HG03280 (cell line): ENCODE results near the gene MPPED1.

ENCODE experiments used
- ATAC-seq: cut with Tn5 transposase; IDR thresholded peaks from one replicate; pipeline ENCODE4 v1.9.1; 2021; ENCODE audit warnings: mild to moderate bottlenecking, moderate library complexity; ENCODE audit not compliant: unreplicated experiment

The MPPED1 gene

DNA sequence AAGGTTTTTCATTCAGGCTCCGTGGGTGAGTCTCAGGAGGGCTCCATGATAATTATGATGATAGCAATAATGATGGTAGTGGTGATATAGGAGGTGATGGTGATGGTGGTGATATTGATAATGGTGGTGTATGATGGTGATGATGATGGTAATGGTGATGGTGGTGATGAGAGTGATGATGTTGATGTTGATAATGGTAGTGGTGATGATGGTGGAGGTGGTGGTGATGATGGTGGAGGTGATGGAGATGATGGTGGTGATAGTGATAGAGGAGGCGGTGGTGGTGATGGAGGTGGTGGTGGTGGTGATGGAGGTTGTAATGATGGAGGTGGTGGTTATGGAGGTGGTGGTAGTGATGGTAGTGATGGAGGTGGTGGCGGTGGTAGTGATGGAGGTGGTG is 79.4 kb downstream of the MPPED1 start:
- ATAC-seq, result no peak

DNA sequence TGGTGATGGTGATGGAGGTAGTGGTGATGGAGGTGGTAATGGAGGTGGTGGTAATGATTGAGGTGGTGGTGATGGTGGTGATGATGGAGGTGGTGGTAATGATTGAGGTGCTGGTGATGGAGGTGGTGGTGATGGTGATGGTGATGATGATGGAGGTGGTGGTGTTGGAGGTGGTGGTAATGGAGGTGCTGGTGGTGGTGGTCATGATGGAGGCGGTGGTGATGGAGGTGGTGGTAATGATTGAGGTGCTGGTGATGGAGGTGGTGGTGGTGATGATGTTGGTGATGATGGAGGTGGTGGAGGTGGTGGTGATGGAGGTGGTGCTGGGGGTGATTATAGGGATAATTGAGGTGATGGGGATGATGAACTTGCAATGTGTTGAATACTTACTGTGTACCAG is 79.9 kb downstream of the MPPED1 start:
- no peak for ATAC-seq

DNA sequence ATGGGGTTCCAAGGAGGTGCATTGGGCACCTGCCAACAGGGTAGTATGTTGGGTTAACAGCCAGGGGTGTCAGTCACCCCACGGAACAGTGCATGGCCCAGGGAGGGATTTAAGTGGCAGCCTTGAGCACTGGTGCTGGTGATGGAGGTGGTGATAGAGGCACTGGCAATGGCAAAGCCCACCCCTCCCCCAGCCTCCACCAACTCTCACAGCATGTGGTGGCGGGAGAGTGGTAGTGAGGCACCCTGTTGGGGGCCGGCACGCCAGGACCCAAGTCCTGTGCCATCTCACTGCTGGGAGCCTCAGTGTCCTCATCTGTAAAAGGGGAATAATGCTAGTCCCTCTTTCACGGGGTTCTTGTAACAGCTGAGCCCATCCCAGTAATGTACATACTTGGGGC is 81.5 kb downstream of the MPPED1 start:
- ATAC-seq, result no peak

DNA sequence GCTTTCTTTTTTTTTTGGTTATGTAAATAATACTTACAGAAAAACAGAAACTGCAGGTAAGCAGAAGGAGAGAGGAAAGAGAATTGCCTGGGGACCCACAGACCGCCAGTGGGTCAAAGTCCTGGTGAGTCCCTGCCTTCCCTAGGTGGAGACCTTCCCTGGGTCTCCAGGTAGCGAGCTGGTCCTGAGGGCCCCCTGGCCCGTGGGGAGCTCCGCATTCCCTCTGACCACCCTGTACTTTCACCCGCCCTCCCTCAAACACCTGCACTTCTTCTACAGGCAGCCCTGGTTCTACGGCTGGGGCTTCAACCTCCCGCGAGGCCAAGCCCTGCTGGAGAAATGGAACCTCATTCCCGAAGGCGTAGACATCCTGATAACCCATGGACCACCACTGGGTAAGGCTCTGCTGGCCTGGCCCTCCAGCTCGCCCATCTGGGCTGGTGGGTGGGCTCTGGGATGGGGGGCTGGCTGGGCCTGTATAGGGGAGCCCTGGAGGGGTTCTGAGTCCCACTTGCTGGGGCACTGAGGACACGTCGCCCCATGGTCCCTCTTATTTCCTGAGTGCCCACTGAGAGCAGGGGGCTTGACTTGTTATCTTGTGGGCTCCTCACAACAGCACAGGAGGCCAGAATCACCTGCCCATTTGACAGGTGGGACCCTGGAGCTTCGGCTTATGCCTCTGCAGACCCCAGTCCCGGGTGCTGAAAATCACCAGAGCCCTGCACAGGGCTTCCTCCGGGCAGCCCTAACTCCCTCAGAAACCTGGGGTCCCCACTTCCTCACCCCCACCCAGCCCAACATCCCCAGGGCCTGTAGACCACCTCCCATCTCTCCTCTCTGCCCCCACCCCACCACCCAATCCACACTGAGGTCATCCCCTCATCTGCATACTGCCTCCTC is 86.4 kb downstream of the MPPED1 start:
- no peak for ATAC-seq

DNA sequence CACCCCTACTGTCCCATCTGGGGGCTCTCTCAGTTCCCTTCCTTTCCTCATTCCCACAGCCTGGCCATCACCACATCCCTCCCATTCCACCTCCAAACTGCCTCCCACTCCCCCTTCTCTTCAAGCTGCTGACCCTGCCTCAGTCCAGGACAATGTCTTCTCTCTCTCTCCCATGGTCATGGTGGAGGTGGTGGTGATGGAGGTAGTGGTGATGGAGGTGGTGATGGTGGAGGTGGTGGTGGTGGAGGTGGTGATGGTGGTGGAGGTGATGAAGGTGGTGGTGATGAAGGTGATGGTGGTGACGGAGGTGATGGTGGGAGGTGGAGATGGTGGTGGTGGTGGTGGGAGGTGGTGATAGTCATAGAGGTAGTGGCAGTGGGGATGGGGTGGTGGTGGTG is 87.0 kb downstream of the MPPED1 start:
- no peak for ATAC-seq

DNA sequence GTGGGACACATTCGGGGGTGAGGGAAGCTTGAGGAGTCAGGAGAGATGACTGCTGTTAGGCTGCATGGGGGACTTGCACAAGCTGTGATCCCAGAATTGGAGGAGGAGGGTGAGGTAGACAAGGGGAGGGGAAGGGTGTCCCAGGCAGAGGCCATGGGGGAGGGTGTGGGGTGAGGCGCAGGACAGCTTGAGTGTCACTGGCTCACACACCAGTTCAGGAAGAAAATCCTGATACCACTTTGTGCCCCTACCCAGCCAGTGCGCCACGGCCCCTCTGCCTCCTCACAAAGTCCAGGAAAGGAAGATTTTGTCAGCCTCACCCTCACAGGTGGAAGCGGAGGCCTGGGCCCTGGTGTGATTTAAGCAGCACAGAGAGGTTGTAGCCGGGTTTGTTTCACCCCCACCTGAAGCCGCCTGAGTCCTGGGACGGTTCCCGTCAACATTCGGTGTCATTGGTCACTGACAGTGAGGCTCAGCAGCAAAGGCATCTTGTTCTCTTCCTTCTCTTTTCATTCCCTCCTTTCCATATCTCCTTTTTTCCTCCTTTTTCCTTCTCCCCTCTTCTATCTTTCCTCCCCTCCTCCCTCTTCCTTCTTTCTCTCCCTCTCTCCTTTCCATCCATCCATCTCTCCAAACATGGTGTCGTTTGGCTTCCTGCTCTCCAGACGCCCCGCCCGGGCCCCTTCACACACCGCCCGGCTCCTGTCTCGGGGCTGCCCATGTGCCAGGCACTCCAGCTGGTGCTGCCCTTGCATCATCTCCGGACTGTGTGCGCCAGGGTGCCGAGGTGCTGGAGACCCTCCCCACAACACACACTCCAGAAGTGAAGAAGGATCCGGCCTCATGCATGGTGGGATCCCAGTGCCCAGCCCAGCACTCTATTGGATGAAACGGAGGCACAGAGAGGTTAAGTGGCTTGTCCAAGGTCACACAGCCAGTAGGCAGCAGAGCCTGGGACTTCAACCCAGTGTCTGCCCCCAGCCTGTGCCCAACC is 89.3 kb downstream of the MPPED1 start:
- ATAC-seq, result no peak

DNA sequence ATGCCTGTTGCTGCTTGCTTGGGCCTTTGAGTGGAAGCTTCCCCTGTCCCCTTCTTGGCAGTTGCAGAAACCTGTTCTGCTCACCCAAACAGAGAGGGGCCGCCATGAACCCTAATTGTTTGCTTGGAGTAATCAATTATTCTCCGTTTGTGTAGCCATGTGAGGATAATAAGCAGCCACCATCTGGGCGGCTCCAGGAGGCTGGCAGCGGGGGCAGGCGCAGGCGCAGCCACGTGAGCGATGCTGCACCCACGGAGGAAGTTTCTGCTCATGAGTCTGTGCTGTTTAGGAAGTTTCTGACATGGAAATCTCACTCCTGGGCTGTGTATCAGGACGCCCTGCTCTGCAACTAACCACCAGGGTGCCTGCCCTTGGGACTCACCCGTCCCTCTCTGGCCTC is 90.1 kb downstream of the MPPED1 start:
- no peak for ATAC-seq

DNA sequence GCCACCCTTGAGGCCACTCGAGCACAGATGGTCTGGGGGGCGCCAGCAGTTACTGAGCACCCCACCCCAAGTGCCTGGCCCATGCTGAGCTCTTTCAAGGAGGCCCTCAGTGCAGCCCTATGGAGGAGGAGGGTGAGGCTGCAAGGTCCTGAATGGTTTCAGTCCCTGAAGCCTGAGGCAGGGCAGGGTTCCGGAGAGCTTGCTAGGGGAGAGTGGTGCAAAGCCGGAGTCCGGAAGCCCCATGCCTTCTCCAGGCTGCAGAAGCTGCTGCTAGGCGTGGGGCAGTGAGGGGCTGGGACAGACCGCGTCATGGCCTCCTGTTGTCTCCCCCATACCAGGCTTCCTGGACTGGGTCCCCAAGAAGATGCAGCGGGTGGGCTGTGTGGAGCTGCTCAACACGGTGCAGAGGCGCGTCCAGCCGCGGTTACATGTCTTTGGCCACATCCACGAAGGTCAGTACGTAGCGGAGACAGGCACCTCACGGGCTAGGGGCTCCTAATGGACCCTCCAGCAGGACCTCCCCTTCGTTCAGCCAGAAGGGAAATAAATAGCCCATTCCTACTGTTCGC is 90.6 kb downstream of the MPPED1 start:
- no peak for ATAC-seq

DNA sequence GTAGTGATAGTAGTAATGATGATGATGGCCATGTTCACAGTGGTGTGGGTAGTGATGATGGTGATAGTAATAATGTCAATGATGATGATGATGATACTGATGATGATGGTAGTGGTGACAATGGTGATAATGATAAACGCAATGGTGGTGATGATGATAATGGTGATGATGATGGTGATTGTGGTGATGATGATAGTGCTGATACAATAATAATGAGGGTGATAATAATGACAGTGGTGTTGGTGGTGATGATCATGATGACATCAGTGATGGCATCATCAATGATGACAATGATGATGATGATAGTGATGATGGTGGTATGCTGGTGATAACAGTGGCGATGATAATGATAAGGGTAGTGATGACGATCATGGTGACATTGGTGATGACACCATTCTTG is 92.3 kb downstream of the MPPED1 start:
- ATAC-seq, result no peak

DNA sequence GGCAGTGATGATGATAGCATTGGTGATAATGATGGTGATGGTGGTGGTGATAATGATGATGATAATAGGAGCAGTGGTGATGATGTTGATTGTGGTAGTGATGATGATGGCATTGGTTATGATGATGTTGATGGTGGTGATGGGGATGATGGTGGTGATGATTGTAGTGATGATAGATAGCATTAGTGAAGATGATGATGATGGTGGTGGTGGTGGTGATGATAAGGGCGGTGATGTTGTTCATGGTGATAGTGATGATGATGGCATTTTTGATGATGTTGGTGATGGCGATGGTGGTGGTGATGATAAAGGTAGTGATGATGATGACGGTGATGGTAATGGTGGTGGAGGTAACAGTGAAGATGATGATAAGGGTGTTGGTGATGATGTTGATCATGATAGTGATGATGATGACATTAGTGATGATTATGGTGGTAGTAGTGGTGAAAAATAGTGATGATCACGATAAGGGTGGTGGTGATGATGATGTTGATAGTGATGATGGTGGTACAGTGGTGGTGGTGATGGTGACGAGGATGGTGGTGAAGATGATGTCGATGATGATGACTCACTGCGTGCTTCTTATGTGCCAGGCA is 93.0 kb downstream of the MPPED1 start:
- no peak for ATAC-seq

DNA sequence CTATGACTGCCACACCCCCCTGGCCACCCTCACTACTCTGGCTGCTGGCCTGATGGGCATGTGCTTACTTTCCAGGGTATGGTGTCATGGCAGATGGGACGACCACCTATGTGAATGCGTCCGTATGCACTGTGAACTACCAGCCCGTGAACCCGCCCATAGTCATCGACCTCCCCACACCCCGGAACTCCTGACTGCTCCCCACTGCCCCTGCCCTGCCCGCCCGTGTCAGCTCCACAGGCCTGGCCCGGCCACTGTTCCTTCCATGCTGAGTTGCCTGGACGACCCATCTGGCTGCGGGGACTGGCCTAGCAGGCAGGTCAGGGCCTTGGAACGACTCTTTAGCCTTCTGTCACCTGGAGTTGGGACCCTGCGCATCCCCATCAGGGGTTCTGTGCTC is 93.6 kb downstream of the MPPED1 start:
- no peak for ATAC-seq

DNA sequence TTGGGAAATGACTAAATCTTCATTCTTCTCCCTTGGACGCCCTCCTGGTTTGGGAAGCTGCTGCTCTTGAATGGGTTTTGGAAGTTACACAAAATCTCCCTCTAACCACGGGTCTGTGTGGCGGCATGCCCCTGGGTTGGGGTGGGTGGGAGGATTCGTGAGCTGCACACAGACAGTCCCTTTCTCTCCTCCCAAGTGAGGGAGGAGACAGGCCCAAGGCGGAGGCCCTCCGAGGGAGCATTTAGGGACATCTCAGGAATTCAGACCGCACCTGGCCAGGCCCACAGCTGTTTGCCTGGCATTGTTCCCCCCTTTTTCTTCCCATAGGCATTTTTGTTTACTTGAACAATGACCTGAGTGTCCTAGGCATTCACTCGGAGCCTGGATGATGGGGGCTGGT is 94.1 kb downstream of the MPPED1 start:
- no peak for ATAC-seq

DNA sequence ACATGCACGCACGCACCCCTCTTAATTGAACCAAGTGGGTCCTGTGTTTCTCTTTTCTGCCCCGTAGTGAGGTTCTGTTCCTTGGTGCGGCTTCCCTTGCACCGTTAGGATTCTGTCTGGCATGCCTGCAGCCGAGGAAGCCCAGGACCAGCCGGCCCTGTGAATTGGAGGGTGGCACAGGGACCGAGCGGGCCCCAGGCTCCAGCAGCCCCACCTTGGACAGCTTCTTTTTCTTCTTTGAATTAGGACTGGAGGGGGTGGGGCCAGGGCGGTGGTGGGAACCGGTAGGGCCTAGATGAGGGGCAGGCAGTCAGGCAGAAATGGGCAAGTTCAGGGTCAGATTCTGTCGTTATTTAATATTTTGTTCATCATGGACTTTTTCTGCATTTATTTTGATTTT is 94.7 kb downstream of the MPPED1 start:
- ATAC-seq, result no peak

DNA sequence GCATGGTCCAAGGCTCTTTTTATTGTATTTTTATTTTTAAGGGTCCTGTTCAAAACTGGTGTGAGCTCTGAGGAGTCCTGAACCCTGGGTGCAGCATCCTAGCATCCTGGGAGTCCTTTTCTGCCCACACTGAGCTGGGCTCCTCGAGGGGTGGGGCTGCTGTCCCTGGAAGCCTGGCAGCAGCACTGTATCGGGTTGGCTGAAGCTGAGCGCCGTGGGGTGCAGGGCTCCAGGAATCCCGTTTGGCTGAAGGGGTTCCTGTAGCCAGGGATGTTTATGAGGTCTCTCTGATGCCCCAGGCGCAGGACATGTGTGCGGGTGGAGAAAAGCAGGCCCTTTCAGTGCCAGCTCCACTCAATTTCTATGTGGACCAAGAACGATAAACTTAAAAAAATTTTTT is 95.4 kb downstream of the MPPED1 start:
- ATAC-seq, result no peak

DNA sequence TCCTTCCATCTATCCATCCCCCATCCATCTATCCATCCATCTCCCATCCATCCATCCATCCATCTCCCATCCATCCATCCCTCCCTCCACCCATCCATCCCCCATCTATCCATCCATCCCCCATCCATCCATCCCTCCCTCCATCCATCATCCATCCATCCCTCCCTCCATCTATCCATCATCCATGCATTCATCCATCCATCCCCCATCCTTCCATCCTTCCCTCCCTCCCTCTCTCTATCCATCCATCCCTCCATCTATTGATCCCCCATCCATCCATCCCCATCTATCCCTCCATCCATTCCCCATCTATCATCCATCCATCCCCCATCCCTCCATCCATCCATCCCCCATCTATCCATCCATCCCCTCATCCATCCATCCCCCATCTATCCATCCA is 96.7 kb downstream of the MPPED1 start:
- no peak for ATAC-seq

DNA sequence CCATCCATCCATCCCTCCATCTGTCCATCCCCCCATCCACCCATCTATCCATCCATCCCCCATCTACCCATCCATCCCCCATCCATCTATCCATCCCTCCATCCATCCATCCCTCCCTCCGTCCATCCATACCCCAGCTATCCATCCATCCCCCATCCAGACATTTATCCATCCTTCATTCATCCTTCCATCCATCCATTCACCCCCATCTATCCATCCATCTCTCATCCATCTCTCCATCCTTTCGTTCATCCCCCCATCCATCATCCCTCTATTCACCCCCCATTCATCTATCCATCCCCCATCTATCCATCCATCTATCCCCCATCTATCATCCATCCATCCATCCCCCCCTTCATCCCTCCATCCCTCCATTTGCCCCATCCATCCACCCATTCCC is 97.5 kb downstream of the MPPED1 start:
- no peak for ATAC-seq

DNA sequence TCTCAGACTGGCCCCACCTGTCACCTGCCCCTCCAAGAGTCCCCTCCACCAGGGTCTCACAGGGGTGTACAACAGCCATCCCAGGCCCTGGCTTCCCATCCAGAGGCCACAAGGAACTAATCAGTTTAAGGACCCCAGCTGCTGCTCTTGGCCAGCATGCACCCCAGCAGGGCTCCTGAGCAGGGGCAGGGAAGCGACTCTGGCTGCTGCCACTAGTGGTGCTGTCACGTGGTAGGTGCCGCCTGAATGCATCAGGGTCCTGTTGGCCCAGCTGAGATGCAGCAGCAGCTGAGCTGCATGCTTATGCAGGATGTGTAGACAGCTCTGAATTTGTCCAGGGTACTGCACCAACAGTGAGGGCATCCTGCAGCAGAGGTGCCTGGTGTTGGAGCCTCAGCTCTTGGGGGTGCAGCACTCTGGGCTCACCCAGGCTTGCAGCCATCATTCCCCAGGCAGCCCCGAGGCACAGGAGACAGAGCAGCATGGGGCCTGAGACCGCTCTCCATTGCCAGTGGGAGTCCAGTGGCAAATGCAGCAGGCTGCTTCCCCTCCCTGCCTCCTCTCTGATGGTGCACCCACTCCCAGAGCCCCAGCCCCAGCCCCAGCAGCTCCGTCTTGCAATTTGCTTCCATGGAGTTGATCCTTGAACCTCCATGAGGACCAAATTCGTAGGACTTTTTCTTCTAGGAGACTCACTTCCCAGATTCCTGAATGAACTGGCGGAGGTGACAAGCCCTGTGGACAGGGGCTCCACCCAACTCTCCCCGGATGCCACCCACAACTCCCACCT is 98.7 kb downstream of the MPPED1 start:
- no peak for ATAC-seq

DNA sequence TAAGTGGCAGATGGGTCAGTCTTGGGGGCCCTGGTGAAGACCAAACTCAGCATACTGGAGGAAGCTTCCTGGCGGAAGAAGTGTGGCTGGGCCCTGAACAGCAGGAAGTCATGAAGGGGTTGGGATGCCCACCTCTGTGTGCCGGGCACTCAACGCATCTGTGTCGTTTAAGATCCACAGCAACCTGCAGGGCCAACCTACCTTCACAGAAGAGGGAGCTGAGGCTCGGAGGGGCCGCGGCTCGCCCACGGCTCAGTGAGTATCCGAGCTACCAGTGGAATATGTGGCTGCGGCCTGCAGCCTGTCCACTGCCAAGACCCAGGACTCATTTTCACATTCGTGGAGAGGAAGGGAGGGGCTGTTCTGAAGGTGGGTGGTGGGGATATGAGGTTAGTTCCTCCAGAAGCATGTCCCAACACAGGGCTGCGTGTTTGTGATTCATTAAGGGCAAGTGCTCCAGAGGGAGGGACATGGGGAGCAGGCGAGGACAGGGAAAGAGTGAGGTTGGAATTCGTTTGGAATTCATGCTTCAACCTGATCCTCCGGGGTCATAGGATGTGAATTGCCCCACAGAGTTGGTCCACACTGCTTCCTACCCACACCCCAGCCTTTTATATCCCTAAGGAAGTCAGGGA is 99.6 kb downstream of the MPPED1 start:
- ATAC-seq, result no peak

DNA sequence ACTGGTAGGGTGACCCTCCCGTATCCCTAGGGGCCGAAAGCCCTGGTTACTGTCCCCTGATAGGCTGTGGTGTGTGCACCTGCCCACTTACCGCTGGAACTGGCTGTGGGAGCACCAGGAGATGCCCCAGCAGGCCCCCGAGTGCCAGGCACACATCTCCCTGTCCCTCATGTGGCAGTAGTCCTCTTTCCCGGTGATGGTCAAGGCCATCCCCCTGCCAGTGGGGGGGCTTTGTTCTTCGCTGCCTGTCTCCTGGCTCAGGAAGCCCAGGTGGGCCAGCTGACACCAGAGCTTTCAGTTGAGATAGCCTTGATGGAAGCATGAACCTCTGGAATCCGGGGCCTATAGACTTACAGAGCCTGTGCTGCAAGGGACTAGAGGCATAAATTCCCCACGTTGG is 100.5 kb downstream of the MPPED1 start:
- ATAC-seq, result no peak
